CD14-positive monocyte (primary cell): ENCODE measurements around the gene DMP1. TPM values are rescaled to one million over a fixed set of nuclear protein-coding genes. Genes with fewer than 3 reads are reported as not detected.

Experiments
- DNase-seq, 3 donors: peaks; one replicate each; pipeline ENCODE4 v3.0.0-alpha.2; 2011 to 2022
- H2AFZ ChIP-seq: 2 replicates; pipeline ENCODE4 v1.6.0; 2012; ENCODE audit warnings: mild to moderate bottlenecking, low read depth, low read length, inconsistent platforms; ENCODE audit not compliant: insufficient read depth, poor library complexity, severe bottlenecking
- H3K27ac ChIP-seq, 2 donors: 1 replicate in 1 of 2; 2 replicates in 1 of 2; pipeline ENCODE4 v1.5.1; 2012 to 2013; ENCODE audit warnings: low read length in 2 of 2, control low read depth in 1 of 2, inconsistent platforms in 1 of 2, low read depth in 1 of 2, mild to moderate bottlenecking in 1 of 2
- H3K27me3 ChIP-seq, 2 donors: one replicate each; pipeline versions ENCODE4 v1.6.0 to v1.6.1; 2011 to 2013; ENCODE audit warnings: low read length in 2 of 2; ENCODE audit not compliant: control insufficient read depth in 2 of 2, insufficient read depth in 2 of 2
- H3K36me3 ChIP-seq, 2 donors: replicated peaks in 1 of 2; 1 replicate in 1 of 2; 2 replicates in 1 of 2; pipeline versions ENCODE4 v1.5.1 to v1.6.1; 2012 to 2013; ENCODE audit warnings: low read length in 2 of 2, control low read depth in 1 of 2, inconsistent platforms in 1 of 2, mild to moderate bottlenecking in 1 of 2; ENCODE audit not compliant: insufficient read depth in 2 of 2, control insufficient read depth in 1 of 2
- H3K4me1 ChIP-seq, 2 donors: 1 replicate in 1 of 2; 2 replicates in 1 of 2; pipeline versions ENCODE4 v1.5.1 to v1.6.1; 2012 to 2013; ENCODE audit warnings: low read length in 2 of 2, control low read depth in 1 of 2, inconsistent platforms in 1 of 2, mild to moderate bottlenecking in 1 of 2, moderate library complexity in 1 of 2; ENCODE audit not compliant: insufficient read depth in 2 of 2, control insufficient read depth in 1 of 2
- H3K4me2 ChIP-seq: replicated peaks from 2 replicates; pipeline ENCODE3; 2012; ENCODE audit warnings: low read length, moderate library complexity, mild to moderate bottlenecking; ENCODE audit not compliant: poor library complexity, severe bottlenecking; ENCODE audit errors: extremely low read depth
- H3K4me3 ChIP-seq, 3 experiments: fragments of 200-600 bp in 1 of 3; sonication (generic) in 1 of 3; replicated peaks in 1 of 3; 1 replicate in 2 of 3; 2 replicates in 1 of 3; pipeline ENCODE4 v1.5.1; 2011 to 2013; ENCODE audit warnings: low read length in 3 of 3, mild to moderate bottlenecking in 3 of 3, control low read depth in 2 of 3, low read depth in 2 of 3, inconsistent platforms in 1 of 3, moderate library complexity in 1 of 3
- H3K79me2 ChIP-seq: 2 replicates; pipeline ENCODE4 v1.6.0; 2012; ENCODE audit warnings: mild to moderate bottlenecking, control low read depth, inconsistent platforms, low read length, moderate library complexity; ENCODE audit not compliant: insufficient read depth
- H3K9ac ChIP-seq: 2 replicates; pipeline ENCODE4 v1.6.0; 2017; ENCODE audit warnings: low read length, mild to moderate bottlenecking; ENCODE audit not compliant: insufficient read depth, poor library complexity, severe bottlenecking
- H3K9me3 ChIP-seq, 2 donors: replicated peaks in 1 of 2; 1 replicate in 1 of 2; 2 replicates in 1 of 2; pipeline versions ENCODE4 v1.5.1 to v1.6.1; 2012 to 2013; ENCODE audit warnings: low read length in 2 of 2, control low read depth in 1 of 2; ENCODE audit not compliant: control insufficient read depth in 1 of 2, insufficient read depth in 1 of 2
- H4K20me1 ChIP-seq: 2 replicates; pipeline ENCODE4 v1.6.0; 2012; ENCODE audit warnings: mild to moderate bottlenecking, low read length, control low read depth, moderate library complexity; ENCODE audit not compliant: insufficient read depth
- H3K27ac Mint-ChIP-seq, 7 donors: one replicate each; pipeline ENCODE4 v1.8.0; 2020; ENCODE audit warnings: mild to moderate bottlenecking in 7 of 7, mixed read lengths in 7 of 7, moderate library complexity in 6 of 7, inconsistent platforms in 2 of 7
- H3K27me3 Mint-ChIP-seq, 3 donors: one replicate each; pipeline ENCODE4 v1.8.0; 2021 to 2022; ENCODE audit warnings: low read depth in 3 of 3, mild to moderate bottlenecking in 3 of 3, mixed read lengths in 3 of 3, moderate library complexity in 3 of 3, inconsistent platforms in 1 of 3
- H3K36me3 Mint-ChIP-seq, 2 donors: one replicate each; pipeline ENCODE4 v1.8.0; 2020; ENCODE audit warnings: mixed read lengths in 2 of 2, inconsistent platforms in 1 of 2, mild to moderate bottlenecking in 1 of 2
- H3K4me1 Mint-ChIP-seq: one replicate; pipeline ENCODE4 v1.8.0; 2020; ENCODE audit warnings: mild to moderate bottlenecking, mixed read lengths
- H3K4me3 Mint-ChIP-seq, 2 donors: one replicate each; pipeline ENCODE4 v1.8.0; 2020; ENCODE audit warnings: mild to moderate bottlenecking in 2 of 2, mixed read lengths in 2 of 2, moderate library complexity in 1 of 2
- H3K9me3 Mint-ChIP-seq, 7 donors: one replicate each; pipeline ENCODE4 v1.8.0; 2020 to 2022; ENCODE audit warnings: mixed read lengths in 7 of 7, mild to moderate bottlenecking in 6 of 7, moderate library complexity in 6 of 7, inconsistent platforms in 2 of 7
- CTCF ChIP-seq: fragments of 200-600 bp; IDR thresholded peaks from one replicate; pipeline ENCODE4 v1.8.0; 2022; ENCODE audit warnings: antibody characterized with exemption, mild to moderate bottlenecking
- WGBS: methylation state at CpG from one replicate; pipeline ENCODE4 v1.1.5; 2013; ENCODE audit warnings: missing lambda C conversion rate; ENCODE audit not compliant: insufficient coverage; 5-methylcytosine and 5-hydroxymethylcytosine counted together
- intact Hi-C, 2 donors: fragments of 100-400 bp; cut with micrococcal nuclease; formaldehyde crosslinking; loops; one replicate each; pipeline versions ENCODE4 v1.15.0 to v1.15.1; 2023
- polyA plus RNA-seq, 3 donors: library from polyadenylated mRNA; depleted of rRNA in 1 of 3; unstranded in 2 of 3; stranded (reverse) in 1 of 3; fragments of 300-500 nt in 2 of 3; fragments of >200 nt in 1 of 3; fragmentation: Illumina TruSeq in 2 of 3; gene quantifications; 1 replicate in 2 of 3; 2 replicates in 1 of 3; pipeline ENCODE4 v1.2.3, GENCODE V29; 2012 to 2021

The DMP1 gene
- polyA plus RNA-seq, 3 donors = not detected

GRCh38 chr4:87644286-87644685 lies 5.8 kb upstream of the DMP1 start:
- Mint-ChIP-seq H3K9me3 (peaks cover 0 to under 1% (median 0%) of the 10 kb centered on the region in 7 donors), H3K36me3 (no peaks in the 10 kb centered on the region), H3K4me3 (no peak overlapping the region), H3K27ac (no peak overlapping the region), H3K27me3 (peaks cover 0 to 1% (median 0%) of the 10 kb centered on the region in 3 donors), H3K4me1 (no peaks in the 10 kb centered on the region)
- 80% methylated on average over 1 of the region's 6 CpGs for WGBS
- Histone ChIP-seq H2AFZ (no peak overlapping the region), H3K27me3 (no peaks in the 10 kb centered on the region), H3K4me3 (no peak overlapping the region), H4K20me1 (no peaks in the 10 kb centered on the region), H3K36me3 (no peaks in the 10 kb centered on the region), H3K9me3 (no peaks in the 10 kb centered on the region), H3K4me2 (no peak overlapping the region), H3K27ac (no peak overlapping the region), H3K9ac (no peak overlapping the region), H3K4me1 (no peaks in the 10 kb centered on the region), H3K79me2 (no peaks in the 10 kb centered on the region)
- intact Hi-C loops = no loop called here
- TF ChIP-seq CTCF = no peak
- DNase-seq = no peak

GRCh38 chr4:87650938-87651337 lies 858 bp downstream of the DMP1 start:
- Mint-ChIP-seq H3K4me3 (no peak overlapping the region), H3K27ac (no peak overlapping the region), H3K9me3 (no peaks in the 10 kb centered on the region), H3K4me1 (no peaks in the 10 kb centered on the region), H3K36me3 (no peaks in the 10 kb centered on the region), H3K27me3 (no peaks in the 10 kb centered on the region)
- H3K36me3 ChIP-seq = no peaks in the 10 kb centered on the region
- H3K4me3 ChIP-seq = no peak overlapping the region
- no peak overlapping the region for H3K4me2 ChIP-seq
- WGBS = no CpG with 5 or more reads among the region's 2 CpGs
- H3K9me3 ChIP-seq = no peaks in the 10 kb centered on the region
- no peaks in the 10 kb centered on the region for H3K27me3 ChIP-seq
- intact Hi-C loops = no loop called here
- H3K4me1 ChIP-seq = no peaks in the 10 kb centered on the region
- no peaks in the 10 kb centered on the region for H3K79me2 ChIP-seq
- no peak overlapping the region for H2AFZ ChIP-seq
- no peak overlapping the region for H3K9ac ChIP-seq
- no peaks in the 10 kb centered on the region for H4K20me1 ChIP-seq
- TF ChIP-seq CTCF = no peak
- no peak for DNase-seq
- no peak overlapping the region for H3K27ac ChIP-seq
